Fibroblast of mammary gland (primary cell): ENCODE results near the gene TBC1D10A.

ENCODE experiments used
- DNase-seq: peaks from one replicate; pipeline ENCODE4 v3.0.0-alpha.2; 2010; ENCODE audit warnings: low read depth
- H3K4me3 ChIP-seq: 2 replicates; pipeline ENCODE4 v1.5.1; 2011; ENCODE audit warnings: low read depth, mild to moderate bottlenecking, low read length, moderate library complexity; ENCODE audit not compliant: control insufficient read depth
- TF ChIP-seq, protein P1 (sequence below): conservative IDR thresholded peaks from 2 replicates; pipeline ENCODE4 v1.5.1; 2011; ENCODE audit warnings: low read depth, low read length, inconsistent platforms; ENCODE audit not compliant: control insufficient read depth, insufficient read depth

The TBC1D10A gene

GRCh38 chr22:30370641-30371230 is 44.0 kb upstream of the TBC1D10A start:
- no peak for DNase-seq
- no peak overlapping the region for H3K4me3 ChIP-seq
- TF ChIP-seq, protein P1, sequence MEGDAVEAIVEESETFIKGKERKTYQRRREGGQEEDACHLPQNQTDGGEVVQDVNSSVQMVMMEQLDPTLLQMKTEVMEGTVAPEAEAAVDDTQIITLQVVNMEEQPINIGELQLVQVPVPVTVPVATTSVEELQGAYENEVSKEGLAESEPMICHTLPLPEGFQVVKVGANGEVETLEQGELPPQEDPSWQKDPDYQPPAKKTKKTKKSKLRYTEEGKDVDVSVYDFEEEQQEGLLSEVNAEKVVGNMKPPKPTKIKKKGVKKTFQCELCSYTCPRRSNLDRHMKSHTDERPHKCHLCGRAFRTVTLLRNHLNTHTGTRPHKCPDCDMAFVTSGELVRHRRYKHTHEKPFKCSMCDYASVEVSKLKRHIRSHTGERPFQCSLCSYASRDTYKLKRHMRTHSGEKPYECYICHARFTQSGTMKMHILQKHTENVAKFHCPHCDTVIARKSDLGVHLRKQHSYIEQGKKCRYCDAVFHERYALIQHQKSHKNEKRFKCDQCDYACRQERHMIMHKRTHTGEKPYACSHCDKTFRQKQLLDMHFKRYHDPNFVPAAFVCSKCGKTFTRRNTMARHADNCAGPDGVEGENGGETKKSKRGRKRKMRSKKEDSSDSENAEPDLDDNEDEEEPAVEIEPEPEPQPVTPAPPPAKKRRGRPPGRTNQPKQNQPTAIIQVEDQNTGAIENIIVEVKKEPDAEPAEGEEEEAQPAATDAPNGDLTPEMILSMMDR = no peak

DNA sequence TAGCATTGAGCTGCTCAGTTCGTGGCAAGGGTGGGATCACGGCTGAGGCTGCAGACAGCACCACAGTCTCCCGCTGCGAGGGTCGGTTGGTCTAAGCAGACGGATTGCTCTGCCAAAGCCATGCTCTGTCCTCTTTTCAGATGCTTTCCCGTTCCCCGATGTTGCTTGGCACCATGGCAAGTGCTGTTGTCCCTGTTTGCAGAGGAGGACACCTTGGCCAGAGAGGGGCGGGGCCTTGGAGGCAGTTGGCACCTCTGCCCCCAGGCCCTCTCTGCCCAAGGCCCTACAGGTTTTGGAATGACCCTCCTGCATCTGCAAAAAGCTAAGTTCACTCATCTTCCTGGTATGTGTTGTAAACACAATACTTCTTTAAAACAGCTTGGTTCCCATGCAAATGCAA is 41.7 kb upstream of the TBC1D10A start:
- DNase-seq = no peak
- TF ChIP-seq, protein P1 = no peak
- H3K4me3 ChIP-seq = no peak overlapping the region

- no peak overlapping the region for H3K4me3 ChIP-seq
- TF ChIP-seq, protein P1 = no peak
- DNase-seq = no peak
Measured at GRCh38 chr22:30365891-30366290, 39.1 kb upstream of the TBC1D10A start.

DNA sequence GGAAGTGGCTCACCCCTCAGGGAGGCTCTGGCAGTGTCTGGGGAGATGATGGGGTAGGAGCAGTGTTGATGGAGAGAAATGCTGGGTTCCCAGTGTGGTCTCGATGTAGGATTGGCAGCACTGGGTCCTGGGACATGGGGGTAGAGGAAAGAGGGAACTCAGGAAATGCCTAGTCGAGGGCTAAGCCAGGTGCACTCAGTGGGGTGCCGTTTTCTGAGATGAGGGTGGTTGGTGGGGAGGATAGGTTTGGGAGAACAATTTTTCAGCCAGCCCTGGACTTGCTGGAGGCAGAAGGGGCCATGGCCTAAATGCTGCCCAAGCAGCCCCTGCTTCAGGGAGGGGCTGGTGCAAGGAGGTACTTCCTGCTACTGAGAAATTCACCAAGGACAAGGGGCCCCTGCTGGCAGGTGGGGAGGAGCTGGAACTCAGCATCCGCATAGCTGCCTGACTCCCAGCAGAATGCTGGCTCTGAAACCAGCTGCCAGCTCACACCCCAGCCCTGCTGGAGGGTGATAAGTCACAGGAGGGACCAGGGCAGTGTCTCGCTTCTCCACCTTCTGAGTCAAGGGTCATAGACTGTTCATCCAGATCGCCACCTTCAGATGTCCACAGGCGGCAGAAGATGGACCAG is 36.0 kb upstream of the TBC1D10A start:
- DNase-seq = no peak
- TF ChIP-seq, protein P1 = no peak
- no peak overlapping the region for H3K4me3 ChIP-seq

GRCh38 chr22:30361916-30362650 is 35.3 kb upstream of the TBC1D10A start:
- H3K4me3 ChIP-seq = no peak overlapping the region
- no peak for DNase-seq
- TF ChIP-seq, protein P1 = no peak

DNA sequence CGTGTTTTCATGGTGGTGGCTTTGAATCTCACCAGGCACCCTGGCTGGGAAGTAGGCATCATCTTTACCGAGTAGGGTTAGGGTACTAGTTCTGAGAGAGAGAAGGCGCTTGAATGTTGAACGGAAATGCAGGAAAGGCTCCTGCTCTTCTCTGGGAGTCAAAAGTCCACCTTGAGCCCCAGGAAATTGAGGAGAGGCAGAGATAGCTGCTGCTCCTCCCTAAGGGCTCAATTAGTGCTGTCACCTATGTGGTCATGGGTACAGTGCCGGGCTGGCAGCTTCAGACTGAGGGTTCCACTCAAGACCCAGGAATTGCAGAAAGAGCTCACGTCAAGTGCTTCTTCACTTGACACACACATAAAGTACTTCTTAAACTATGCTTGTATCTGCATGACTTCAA is 31.8 kb upstream of the TBC1D10A start:
- no peak overlapping the region for H3K4me3 ChIP-seq
- TF ChIP-seq, protein P1 = no peak
- no peak for DNase-seq
